Fibroblast of mammary gland (primary cell): Measurements from ENCODE around the gene TAB2.
"Not testable (repeated sequence)": the region's sequence is repeated elsewhere in the genome, so short reads cannot be mapped to it uniquely, and the experiment has no call there.

Source experiments
- DNase-seq: peaks from one replicate; pipeline ENCODE4 v3.0.0-alpha.2; 2010; ENCODE audit warnings: low read depth
- H3K4me3 ChIP-seq: 2 replicates; pipeline ENCODE4 v1.5.1; 2011; ENCODE audit warnings: low read depth, mild to moderate bottlenecking, low read length, moderate library complexity; ENCODE audit not compliant: control insufficient read depth
- CTCF ChIP-seq: conservative IDR thresholded peaks from 2 replicates; pipeline ENCODE4 v1.5.1; 2011; ENCODE audit warnings: low read depth, low read length, inconsistent platforms; ENCODE audit not compliant: control insufficient read depth, insufficient read depth

The TAB2 gene

GRCh38 chr6:149347067-149347466, 29.6 kb downstream of the TAB2 start:
- no peak for TF ChIP-seq CTCF
- H3K4me3 ChIP-seq, result no peak overlapping the region
- no peak for DNase-seq

- not testable (repeated sequence) for DNase-seq, H3K4me3 ChIP-seq
Measured at GRCh38 chr6:149349279-149349678, 31.8 kb downstream of the TAB2 start.

DNA sequence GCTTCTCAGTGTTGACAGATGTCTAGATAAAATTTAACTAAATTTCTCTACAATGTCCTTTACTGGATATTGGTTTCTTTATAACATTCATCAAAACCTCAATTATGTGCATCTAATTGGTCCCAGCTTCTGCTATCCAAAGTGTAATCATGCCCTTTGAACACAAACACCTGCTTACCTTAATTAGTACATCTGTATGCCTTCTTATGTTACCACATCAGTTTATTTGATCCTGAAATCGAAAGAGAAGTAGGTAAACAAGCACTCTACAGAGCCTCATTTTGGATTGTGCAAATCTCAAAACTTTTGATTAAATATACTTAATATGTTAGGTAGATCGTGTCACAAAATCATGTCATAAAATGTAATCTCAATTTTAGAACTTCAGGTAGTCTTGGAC, 36.5 kb downstream of the TAB2 start:
- no peak for TF ChIP-seq CTCF
- H3K4me3 ChIP-seq, result no peak overlapping the region
- no peak for DNase-seq

DNA sequence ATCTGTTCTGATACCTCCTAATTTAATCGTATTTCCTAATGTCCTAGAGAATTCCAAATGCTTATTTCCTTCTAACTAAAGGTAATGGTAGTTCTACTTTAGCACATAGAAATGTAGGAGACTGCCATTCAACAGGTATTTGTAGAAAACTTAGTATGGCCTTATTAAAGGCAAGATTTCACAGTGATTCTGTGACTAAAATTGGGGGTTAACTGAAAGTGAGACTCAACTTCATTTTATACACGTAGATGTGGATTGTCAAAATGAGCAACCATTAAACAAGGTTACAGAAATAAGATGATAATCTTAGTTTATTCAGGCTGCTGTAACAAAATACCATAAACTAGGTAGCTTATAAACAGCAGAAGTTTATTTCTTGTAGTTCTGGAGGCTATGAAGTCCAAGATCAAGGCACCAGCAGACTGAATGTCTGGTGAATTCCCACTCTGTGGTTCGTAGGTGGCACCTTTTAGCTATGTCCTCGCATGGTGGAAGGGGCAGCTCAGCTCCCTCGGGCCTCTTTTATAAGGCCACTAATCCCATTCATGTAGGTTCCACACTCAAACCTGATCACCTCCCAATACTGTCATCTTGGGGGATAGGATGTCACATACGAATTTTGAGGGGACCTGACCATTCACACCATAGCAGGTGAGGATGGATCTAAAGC, 38.7 kb downstream of the TAB2 start:
- no peak overlapping the region for H3K4me3 ChIP-seq
- DNase-seq, result no peak
- TF ChIP-seq CTCF, result no peak

DNA sequence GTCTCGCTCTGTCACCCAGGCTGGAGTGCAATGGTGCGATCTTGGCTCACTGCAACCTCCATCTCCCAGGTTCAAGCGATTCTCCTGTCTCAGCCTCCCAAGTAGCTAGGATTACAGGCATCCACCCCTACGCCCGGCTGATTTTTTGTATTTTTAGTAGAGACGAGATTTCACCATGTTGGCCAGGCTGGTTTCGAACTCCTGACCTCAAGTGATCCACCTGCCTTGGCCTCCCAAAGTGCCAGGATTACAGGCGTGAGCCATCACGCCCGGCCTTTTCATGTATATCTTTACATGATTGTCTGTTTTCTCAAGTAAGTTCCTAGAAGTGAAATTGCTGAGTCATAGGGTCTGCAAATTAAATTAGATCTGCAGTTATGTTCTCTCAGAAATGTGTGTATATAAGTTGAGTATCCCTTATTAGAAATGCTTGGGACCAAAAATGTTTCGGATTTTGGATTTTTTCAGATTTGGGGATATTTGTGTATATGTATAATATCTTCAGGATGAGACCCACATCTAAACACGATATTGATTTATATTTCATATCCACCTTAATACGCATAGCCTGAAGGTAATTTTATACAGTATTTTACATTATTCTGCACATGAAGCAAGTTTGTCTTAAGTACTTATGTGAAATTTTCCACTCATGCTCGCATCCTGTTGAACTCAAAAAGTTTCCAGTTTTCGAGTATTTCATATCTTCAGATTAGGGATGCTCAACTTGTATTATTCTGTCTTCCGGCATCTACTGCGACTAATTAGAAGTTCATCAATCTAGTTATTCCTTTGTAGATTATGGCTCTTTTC, 40.4 kb downstream of the TAB2 start:
- H3K4me3 ChIP-seq, result no peak overlapping the region
- DNase-seq, result no peak
- no peak for TF ChIP-seq CTCF

DNA sequence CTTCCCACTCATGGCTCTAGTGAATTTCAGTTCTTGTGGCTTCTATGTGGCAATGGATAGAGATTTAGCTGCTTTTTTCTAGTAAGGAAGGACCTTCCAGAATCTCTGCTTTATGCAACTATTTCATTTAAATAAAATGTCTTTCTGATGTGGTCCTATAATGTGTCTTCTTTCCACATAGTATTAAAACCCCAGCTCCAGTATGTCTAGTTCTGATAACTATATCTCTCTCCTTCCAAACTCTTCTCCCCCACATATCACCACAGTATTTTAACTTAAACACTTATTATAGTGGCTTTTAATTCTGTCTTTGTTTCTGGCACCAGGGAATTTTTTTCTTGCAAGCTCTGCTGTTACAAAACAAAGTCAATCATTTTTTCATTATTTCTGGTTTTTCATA, 41.9 kb downstream of the TAB2 start:
- DNase-seq, result no peak
- H3K4me3 ChIP-seq, result no peak overlapping the region
- no peak for TF ChIP-seq CTCF

- H3K4me3 ChIP-seq, result no peak overlapping the region
- no peak for TF ChIP-seq CTCF
- no peak for DNase-seq
Measured at GRCh38 chr6:149360536-149360935, 43.0 kb downstream of the TAB2 start.
